IMR-90 (cell line): Measurements from ENCODE around the gene ARMH1. TPM values are rescaled to one million over a fixed set of nuclear protein-coding genes. Genes with fewer than 3 reads are reported as not detected.

Experiments used
- ATAC-seq: fragments of 200-7000 bp; cut with Tn5 transposase; 2 replicates; pipeline ENCODE4 v1.9.1; 2020; ENCODE audit warnings: low read depth, mild to moderate bottlenecking, moderate library complexity
- BruUV-seq: library from RNA; stranded (reverse); fragments of 400-500 nt; replicated peaks from 2 replicates; lab custom pipeline; 2021; lab: Mats Ljungman, UMichigan
- CTCF ChIA-PET: fragments of 300-600 bp; formaldehyde crosslinking; extraction: SDS; loops from one replicate; lab custom pipeline; 2021; ENCODE audit warnings: antibody characterized with exemption; lab: Yijun Ruan, JAX
- POLR2A ChIA-PET: fragments of 300-600 bp; sonication (Branson Sonifier 250); formaldehyde crosslinking; loops from one replicate; lab custom pipeline; 2022; ENCODE audit warnings: antibody characterized with exemption; ENCODE audit not compliant: unreplicated experiment; lab: Charles Lee
- DNase-seq: peaks from one replicate; pipeline ENCODE4 v3.0.0; 2013
- H2AFZ ChIP-seq: replicated peaks from 2 replicates; pipeline ENCODE3; 2013; ENCODE audit warnings: low read length, mild to moderate bottlenecking; ENCODE audit not compliant: poor library complexity
- H2AK5ac ChIP-seq: 2 replicates; pipeline ENCODE4 v1.6.1; 2013; ENCODE audit warnings: low read depth, low read length, inconsistent platforms
- H2AK9ac ChIP-seq: replicated peaks from 2 replicates; pipeline ENCODE3; 2013; ENCODE audit warnings: mild to moderate bottlenecking, low read depth, low read length, moderate library complexity; ENCODE audit not compliant: poor library complexity
- H2BK120ac ChIP-seq: 2 replicates; pipeline ENCODE4 v1.6.1; 2013; ENCODE audit warnings: low read depth, low read length, inconsistent platforms
- H2BK15ac ChIP-seq: 3 replicates; pipeline ENCODE4 v1.6.1; 2013; ENCODE audit warnings: low read depth, low read length, inconsistent platforms
- H2BK20ac ChIP-seq: 2 replicates; pipeline ENCODE4 v1.6.1; 2013; ENCODE audit warnings: low read depth, mild to moderate bottlenecking, inconsistent platforms, low read length, moderate library complexity
- H2BK5ac ChIP-seq: 2 replicates; pipeline ENCODE4 v1.6.1; 2013; ENCODE audit warnings: mild to moderate bottlenecking, low read depth, low read length, inconsistent platforms; ENCODE audit not compliant: poor library complexity, severe bottlenecking
- H3K14ac ChIP-seq: replicated peaks from 2 replicates; pipeline ENCODE4 v1.6.1; 2013; ENCODE audit warnings: low read depth, low read length, inconsistent platforms
- H3K18ac ChIP-seq: 2 replicates; pipeline ENCODE4 v1.6.1; 2013; ENCODE audit warnings: low read depth, low read length, control low read depth
- H3K23ac ChIP-seq: 2 replicates; pipeline ENCODE4 v1.6.1; 2013; ENCODE audit warnings: low read depth, low read length, inconsistent platforms
- H3K27ac ChIP-seq: 2 replicates; pipeline ENCODE4 v1.5.1; 2013; ENCODE audit warnings: mild to moderate bottlenecking, control low read depth, low read length; ENCODE audit not compliant: insufficient read depth
- H3K27me3 ChIP-seq: 2 replicates; pipeline ENCODE4 v1.6.1; 2013; ENCODE audit warnings: low read length; ENCODE audit not compliant: control insufficient read depth, insufficient read depth
- H3K36me3 ChIP-seq: 2 replicates; pipeline ENCODE4 v1.6.1; 2013; ENCODE audit warnings: low read length, mixed read lengths; ENCODE audit not compliant: control insufficient read depth, insufficient read depth
- H3K4ac ChIP-seq: 2 replicates; pipeline ENCODE4 v1.6.1; 2013; ENCODE audit warnings: low read depth, low read length, inconsistent platforms
- H3K4me1 ChIP-seq: 2 replicates; pipeline ENCODE4 v1.6.1; 2013; ENCODE audit warnings: low read length, mixed read lengths; ENCODE audit not compliant: control insufficient read depth, insufficient read depth
- H3K4me2 ChIP-seq: 2 replicates; pipeline ENCODE4 v1.6.1; 2013; ENCODE audit warnings: low read depth, mild to moderate bottlenecking, control low read depth, low read length, moderate library complexity
- H3K4me3 ChIP-seq: 2 replicates; pipeline ENCODE4 v1.5.1; 2013; ENCODE audit warnings: low read depth, mild to moderate bottlenecking, control low read depth, low read length, moderate library complexity; ENCODE audit not compliant: insufficient read depth
- H3K56ac ChIP-seq: 2 replicates; pipeline ENCODE4 v1.6.1; 2013; ENCODE audit warnings: low read length, inconsistent platforms; ENCODE audit not compliant: insufficient read depth; ENCODE audit errors: extremely low read depth
- H3K79me1 ChIP-seq, 2 experiments: 2 replicates each; pipeline ENCODE4 v1.6.1; 2013; ENCODE audit warnings: low read length in 2 of 2, inconsistent platforms in 1 of 2, low read depth in 1 of 2
- H3K9ac ChIP-seq: 2 replicates; pipeline ENCODE4 v1.6.1; 2013; ENCODE audit warnings: low read depth, low read length, control low read depth
- H3K9me1 ChIP-seq: 2 replicates; pipeline ENCODE4 v1.6.1; 2013; ENCODE audit warnings: low read length, inconsistent platforms; ENCODE audit not compliant: insufficient read depth
- H3K9me3 ChIP-seq: 2 replicates; pipeline ENCODE4 v1.6.1; 2013; ENCODE audit warnings: low read length; ENCODE audit not compliant: control insufficient read depth, insufficient read depth
- H4K20me1 ChIP-seq: 2 replicates; pipeline ENCODE4 v1.6.1; 2013; ENCODE audit warnings: low read length, inconsistent platforms; ENCODE audit not compliant: insufficient read depth
- H4K5ac ChIP-seq: 2 replicates; pipeline ENCODE4 v1.6.1; 2013; ENCODE audit warnings: mild to moderate bottlenecking, low read depth, low read length, control low read depth
- H4K8ac ChIP-seq, 2 experiments: 2 replicates each; pipeline ENCODE4 v1.6.1; 2013; ENCODE audit warnings: low read depth in 2 of 2, low read length in 2 of 2, control low read depth in 1 of 2, inconsistent platforms in 1 of 2
- H4K91ac ChIP-seq: 2 replicates; pipeline ENCODE4 v1.6.1; 2013; ENCODE audit warnings: low read depth, low read length, inconsistent platforms; ENCODE audit not compliant: insufficient read depth
- BHLHE40 ChIP-seq: fragments of 150-350 bp; IDR thresholded peaks from 2 replicates; pipeline ENCODE4 v1.6.1; 2016; ENCODE audit warnings: mild to moderate bottlenecking, low read depth, low read length
- CEBPB ChIP-seq: IDR thresholded peaks from 2 replicates; pipeline ENCODE4 v1.6.1; 2012; ENCODE audit warnings: low read depth, low read length, improper control_type of control experiment
- CHD1 ChIP-seq: IDR thresholded peaks from 2 replicates; pipeline ENCODE4 v1.6.1; 2012; ENCODE audit warnings: low read depth, low read length, improper control_type of control experiment
- FOS ChIP-seq: fragments of 150-350 bp; IDR thresholded peaks from 2 replicates; pipeline ENCODE4 v1.6.1; 2016; ENCODE audit warnings: low read depth, low read length
- MAFK ChIP-seq: IDR thresholded peaks from 2 replicates; pipeline ENCODE4 v1.6.1; 2012; ENCODE audit warnings: low read depth, low read length, improper control_type of control experiment
- MAZ ChIP-seq: IDR thresholded peaks from 2 replicates; pipeline ENCODE4 v1.6.1; 2012; ENCODE audit warnings: low read depth, mild to moderate bottlenecking, low read length, improper control_type of control experiment, moderate library complexity, borderline replicate concordance
- MXI1 ChIP-seq: IDR thresholded peaks from 2 replicates; pipeline ENCODE4 v1.6.1; 2012; ENCODE audit warnings: low read depth, mild to moderate bottlenecking, low read length, moderate library complexity, borderline replicate concordance
- NFE2L2 ChIP-seq: fragments of 150-350 bp; IDR thresholded peaks from 2 replicates; pipeline ENCODE4 v1.6.1; 2016; ENCODE audit warnings: low read depth, mild to moderate bottlenecking, low read length
- POLR2A ChIP-seq: IDR thresholded peaks from 2 replicates; pipeline ENCODE4 v1.6.1; 2012; ENCODE audit warnings: mild to moderate bottlenecking, low read depth, low read length
- RAD21 ChIP-seq: IDR thresholded peaks from 2 replicates; pipeline ENCODE4 v1.6.1; 2012; ENCODE audit warnings: low read length, improper control_type of control experiment
- RCOR1 ChIP-seq: IDR thresholded peaks from 2 replicates; pipeline ENCODE4 v1.6.1; 2012; ENCODE audit warnings: mild to moderate bottlenecking, low read length, improper control_type of control experiment; ENCODE audit not compliant: insufficient replicate concordance
- RFX5 ChIP-seq: IDR thresholded peaks from 2 replicates; pipeline ENCODE4 v1.8.0; 2012; ENCODE audit warnings: low read depth, mild to moderate bottlenecking, low read length, moderate library complexity
- SMC3 ChIP-seq: fragments of 150-350 bp; IDR thresholded peaks from 2 replicates; pipeline ENCODE4 v1.6.1; 2016; ENCODE audit warnings: low read depth, mild to moderate bottlenecking, antibody characterized with exemption, low read length, moderate library complexity
- WGBS, 2 experiments: methylation state at CpG; one replicate each; pipeline versions ENCODE4 v1.1.5 to v1.1.7; 2013; ENCODE audit warnings: missing lambda C conversion rate in 2 of 2; ENCODE audit not compliant: insufficient read length in 1 of 2; ENCODE audit errors: extremely low coverage in 2 of 2; 5-methylcytosine and 5-hydroxymethylcytosine counted together
- dilution Hi-C: fragments of 300-500 bp; cut with HindIII; formaldehyde crosslinking; loops from one replicate; pipeline ENCODE4 v1.14.3; 2018; ENCODE audit warnings: low sequenced_read_pairs; ENCODE audit not compliant: unreplicated experiment
- in situ Hi-C: fragments of 300-500 bp; cut with MboI; formaldehyde crosslinking; loops from 3 replicates; pipeline ENCODE4 v1.14.3; 2019; ENCODE audit warnings: low sequenced_read_pairs, inconsistent platforms, mixed read lengths
- intact Hi-C: fragments of 100-400 bp; cut with micrococcal nuclease; formaldehyde crosslinking; loops from 2 replicates; pipeline ENCODE4 v1.10.0; 2022
- polyA plus RNA-seq, 3 experiments: library from polyadenylated mRNA; depleted of rRNA; stranded (reverse); fragments of >200 nt; gene quantifications; 2 replicates each; pipeline ENCODE4 v1.2.3, GENCODE V29; 2012; ENCODE audit warnings: low replicate concordance in 1 of 3
- total RNA-seq: library from RNA; depleted of rRNA; stranded (reverse); fragments of >200 nt; gene quantifications from 2 replicates; pipeline ENCODE4 v1.2.3, GENCODE V29; 2012
- TF ChIP-seq, protein P1 (sequence below): fragments of 150-350 bp; IDR thresholded peaks from 2 replicates; pipeline ENCODE4 v1.6.1; 2016; ENCODE audit warnings: low read depth, mild to moderate bottlenecking, low read length, moderate library complexity, borderline replicate concordance
- TF ChIP-seq, protein P2 (sequence below): conservative IDR thresholded peaks from 2 replicates; pipeline ENCODE4 v1.5.1; 2012; ENCODE audit warnings: mild to moderate bottlenecking, low read depth, low read length, improper control_type of control experiment
- TF ChIP-seq, protein P3 (sequence below): fragments of 150-350 bp; IDR thresholded peaks from 2 replicates; pipeline ENCODE4 v1.6.1; 2017; ENCODE audit warnings: mild to moderate bottlenecking, antibody characterized with exemption, low read length, low read depth

Gene ARMH1
- total and polyA plus RNA-seq, 2 of the 4 experiments (the other 2 are of a cell fraction) = 0.36 to 0.72 TPM

DNA sequence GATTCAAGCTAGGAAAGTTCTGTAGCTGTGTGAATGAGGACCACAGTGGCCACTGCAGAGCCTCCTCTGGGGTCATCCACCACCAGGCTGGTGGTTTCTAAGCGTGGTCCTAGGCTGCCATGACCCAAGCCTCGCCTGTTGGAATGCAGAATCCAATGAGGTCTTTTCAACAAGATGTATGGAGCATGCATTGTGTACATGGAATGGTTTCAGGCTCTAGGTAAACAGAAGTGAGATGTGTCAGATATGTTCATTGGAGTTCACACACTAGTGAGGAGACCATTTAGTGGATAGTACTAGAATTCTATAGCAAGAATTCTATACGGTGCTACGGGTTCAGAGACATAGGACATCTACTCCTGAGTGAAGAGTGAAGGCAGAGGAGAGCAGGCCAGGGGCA, 45.8 kb downstream of the ARMH1 start:
- Histone ChIP-seq H2BK120ac (no peak overlapping the region), H2AK5ac (no peak overlapping the region), H3K18ac (no peak overlapping the region), H3K36me3 (no peaks in the 10 kb centered on the region), H4K8ac (no peak overlapping the region), H2AK9ac (no peak overlapping the region), H2BK20ac (no peak overlapping the region), H2AFZ (no peak overlapping the region), H2BK5ac (no peak overlapping the region), H3K4me2 (no peak overlapping the region), H4K20me1 (no peaks in the 10 kb centered on the region), H3K23ac (no peak overlapping the region), H3K4ac (no peak overlapping the region), H3K4me1 (peaks cover 5% of the 10 kb centered on the region), H3K27me3 (peaks cover 2% of the 10 kb centered on the region; the same call in 1 of the 2 replicates), H4K91ac (no peak overlapping the region), H3K56ac (no peak overlapping the region), H3K14ac (no peak overlapping the region), H3K9me1 (peaks cover 2% of the 10 kb centered on the region; the same call in 1 of the 2 replicates), H4K5ac (no peak overlapping the region), H3K27ac (no peak overlapping the region), H3K4me3 (no peak overlapping the region), H3K79me1 (no peaks in the 10 kb centered on the region), H3K9ac (no peak overlapping the region), H2BK15ac (no peak overlapping the region), H3K9me3 (no peaks in the 10 kb centered on the region)
- no TSS peak for BruUV-seq
- no peak for TF ChIP-seq MAFK
- TF ChIP-seq, protein P1, sequence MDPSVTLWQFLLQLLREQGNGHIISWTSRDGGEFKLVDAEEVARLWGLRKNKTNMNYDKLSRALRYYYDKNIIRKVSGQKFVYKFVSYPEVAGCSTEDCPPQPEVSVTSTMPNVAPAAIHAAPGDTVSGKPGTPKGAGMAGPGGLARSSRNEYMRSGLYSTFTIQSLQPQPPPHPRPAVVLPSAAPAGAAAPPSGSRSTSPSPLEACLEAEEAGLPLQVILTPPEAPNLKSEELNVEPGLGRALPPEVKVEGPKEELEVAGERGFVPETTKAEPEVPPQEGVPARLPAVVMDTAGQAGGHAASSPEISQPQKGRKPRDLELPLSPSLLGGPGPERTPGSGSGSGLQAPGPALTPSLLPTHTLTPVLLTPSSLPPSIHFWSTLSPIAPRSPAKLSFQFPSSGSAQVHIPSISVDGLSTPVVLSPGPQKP = no peak
- TF ChIP-seq, protein P2, sequence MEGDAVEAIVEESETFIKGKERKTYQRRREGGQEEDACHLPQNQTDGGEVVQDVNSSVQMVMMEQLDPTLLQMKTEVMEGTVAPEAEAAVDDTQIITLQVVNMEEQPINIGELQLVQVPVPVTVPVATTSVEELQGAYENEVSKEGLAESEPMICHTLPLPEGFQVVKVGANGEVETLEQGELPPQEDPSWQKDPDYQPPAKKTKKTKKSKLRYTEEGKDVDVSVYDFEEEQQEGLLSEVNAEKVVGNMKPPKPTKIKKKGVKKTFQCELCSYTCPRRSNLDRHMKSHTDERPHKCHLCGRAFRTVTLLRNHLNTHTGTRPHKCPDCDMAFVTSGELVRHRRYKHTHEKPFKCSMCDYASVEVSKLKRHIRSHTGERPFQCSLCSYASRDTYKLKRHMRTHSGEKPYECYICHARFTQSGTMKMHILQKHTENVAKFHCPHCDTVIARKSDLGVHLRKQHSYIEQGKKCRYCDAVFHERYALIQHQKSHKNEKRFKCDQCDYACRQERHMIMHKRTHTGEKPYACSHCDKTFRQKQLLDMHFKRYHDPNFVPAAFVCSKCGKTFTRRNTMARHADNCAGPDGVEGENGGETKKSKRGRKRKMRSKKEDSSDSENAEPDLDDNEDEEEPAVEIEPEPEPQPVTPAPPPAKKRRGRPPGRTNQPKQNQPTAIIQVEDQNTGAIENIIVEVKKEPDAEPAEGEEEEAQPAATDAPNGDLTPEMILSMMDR = no peak
- TF ChIP-seq RFX5 = no peak
- no peak for TF ChIP-seq FOS
- TF ChIP-seq POLR2A = no peak
- TF ChIP-seq MAZ = no peak
- TF ChIP-seq CEBPB = no peak
- no peak for TF ChIP-seq RAD21
- TF ChIP-seq CHD1 = no peak
- TF ChIP-seq, protein P3, sequence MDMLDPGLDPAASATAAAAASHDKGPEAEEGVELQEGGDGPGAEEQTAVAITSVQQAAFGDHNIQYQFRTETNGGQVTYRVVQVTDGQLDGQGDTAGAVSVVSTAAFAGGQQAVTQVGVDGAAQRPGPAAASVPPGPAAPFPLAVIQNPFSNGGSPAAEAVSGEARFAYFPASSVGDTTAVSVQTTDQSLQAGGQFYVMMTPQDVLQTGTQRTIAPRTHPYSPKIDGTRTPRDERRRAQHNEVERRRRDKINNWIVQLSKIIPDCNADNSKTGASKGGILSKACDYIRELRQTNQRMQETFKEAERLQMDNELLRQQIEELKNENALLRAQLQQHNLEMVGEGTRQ = no peak
- TF ChIP-seq RCOR1 = no peak
- TF ChIP-seq SMC3 = no peak
- TF ChIP-seq MXI1 = no peak
- no peak for TF ChIP-seq BHLHE40
- TF ChIP-seq NFE2L2 = no peak
- ATAC-seq (no peak), DNase-seq (no peak)
- intact Hi-C loops (no loop called here), dilution Hi-C loops (no loop called here), in situ Hi-C loops (no loop called here)
- POLR2A ChIA-PET = no interaction called here
- CTCF ChIA-PET = no interaction called here
- 80% methylated on average over 1 of the region's 4 CpGs; no CpG with 5 or more reads in 1 of the 2 experiments for WGBS, 2 experiments
